ENCODE results near the gene PEMT.

- TF ChIP-seq CTCF (IDR thresholded peaks at IDR 0.05) (no peak), POLR2A (IDR thresholded peaks at IDR 0.05) (no peak), POLR2AphosphoS5 (IDR thresholded peaks at IDR 0.05) (no peak), EP300 (IDR thresholded peaks at IDR 0.05; ENCODE audit: low read depth) (no peak)
Measured at GRCh38 chr17:17491546-17491988, 99.9 kb downstream of the PEMT start.

Data from transverse colon (tissue), 4 donors.